H9 (cell line): Measurements from ENCODE around the gene CCIN. TPM values are rescaled to one million over a fixed set of nuclear protein-coding genes. Genes with fewer than 3 reads are reported as not detected.

Experiments
- DNase-seq: peaks from one replicate; pipeline ENCODE4 v3.0.0-alpha.2; 2017
- H2AFZ ChIP-seq: one replicate; pipeline ENCODE4 v1.6.1; 2013; ENCODE audit warnings: mild to moderate bottlenecking, low read length, control low read depth, moderate library complexity
- H2AK5ac ChIP-seq: 2 replicates; pipeline ENCODE4 v1.6.1; 2013; ENCODE audit warnings: low read length, control low read depth, mixed read lengths; ENCODE audit not compliant: insufficient read length
- H2BK120ac ChIP-seq: one replicate; pipeline ENCODE4 v1.6.1; 2013; ENCODE audit warnings: low read depth, mild to moderate bottlenecking, low read length, control low read depth, inconsistent platforms; ENCODE audit not compliant: poor library complexity, severe bottlenecking
- H2BK12ac ChIP-seq: 2 replicates; pipeline ENCODE4 v1.6.1; 2013; ENCODE audit warnings: low read length, control low read depth, mixed read lengths, low read depth; ENCODE audit not compliant: insufficient read length
- H2BK15ac ChIP-seq: 2 replicates; pipeline ENCODE4 v1.6.1; 2013; ENCODE audit warnings: low read depth, low read length, control low read depth
- H2BK20ac ChIP-seq: one replicate; pipeline ENCODE4 v1.6.1; 2013; ENCODE audit warnings: low read depth, mild to moderate bottlenecking, low read length, control low read depth, inconsistent platforms; ENCODE audit not compliant: poor library complexity, severe bottlenecking
- H2BK5ac ChIP-seq: 2 replicates; pipeline ENCODE4 v1.6.1; 2013; ENCODE audit warnings: low read length, control low read depth, mixed read lengths; ENCODE audit not compliant: insufficient read length
- H3K14ac ChIP-seq: 2 replicates; pipeline ENCODE4 v1.6.1; 2013; ENCODE audit warnings: low read length, control low read depth; ENCODE audit not compliant: insufficient read depth
- H3K18ac ChIP-seq: 2 replicates; pipeline ENCODE4 v1.6.1; 2013; ENCODE audit warnings: low read depth, mild to moderate bottlenecking, mixed read lengths, low read length, control low read depth; ENCODE audit not compliant: insufficient read length
- H3K23ac ChIP-seq: 2 replicates; pipeline ENCODE4 v1.6.1; 2013; ENCODE audit warnings: low read length, control low read depth, mixed read lengths, low read depth; ENCODE audit not compliant: insufficient read length
- H3K23me2 ChIP-seq: 2 replicates; pipeline ENCODE4 v1.6.1; 2013; ENCODE audit warnings: low read depth, mild to moderate bottlenecking, mixed read lengths, low read length, control low read depth; ENCODE audit not compliant: insufficient read length, poor library complexity, severe bottlenecking
- H3K27ac ChIP-seq: 2 replicates; pipeline ENCODE4 v1.5.1; 2013; ENCODE audit warnings: low read length, control low read depth, mixed read lengths, low read depth; ENCODE audit not compliant: insufficient read length
- H3K27me3 ChIP-seq: 2 replicates; pipeline ENCODE4 v1.6.1; 2013; ENCODE audit warnings: low read length, control low read depth, inconsistent platforms; ENCODE audit not compliant: insufficient read depth
- H3K4ac ChIP-seq: 2 replicates; pipeline ENCODE4 v1.6.1; 2013; ENCODE audit warnings: low read depth, mild to moderate bottlenecking, control low read depth, inconsistent platforms, low read length, moderate library complexity
- H3K4me1 ChIP-seq: 2 replicates; pipeline ENCODE4 v1.6.1; 2013; ENCODE audit warnings: low read length, control low read depth, inconsistent platforms; ENCODE audit not compliant: insufficient read depth
- H3K4me2 ChIP-seq: 2 replicates; pipeline ENCODE4 v1.6.1; 2013; ENCODE audit warnings: low read length, control low read depth, mixed read lengths; ENCODE audit not compliant: insufficient read length, insufficient read depth
- H3K56ac ChIP-seq: 2 replicates; pipeline ENCODE4 v1.6.1; 2013; ENCODE audit warnings: low read depth, mild to moderate bottlenecking, mixed read lengths, low read length, control low read depth; ENCODE audit not compliant: insufficient read length
- H3K79me1 ChIP-seq: 2 replicates; pipeline ENCODE4 v1.6.1; 2013; ENCODE audit warnings: low read depth, mild to moderate bottlenecking, moderate library complexity, low read length, control low read depth, inconsistent platforms; ENCODE audit not compliant: insufficient read depth, poor library complexity, severe bottlenecking
- H3K79me2 ChIP-seq: 2 replicates; pipeline ENCODE4 v1.6.1; 2013; ENCODE audit warnings: low read length, control low read depth, inconsistent platforms; ENCODE audit not compliant: insufficient read depth
- H3K9ac ChIP-seq: 2 replicates; pipeline ENCODE4 v1.6.1; 2013; ENCODE audit warnings: low read length, control low read depth, mixed read lengths; ENCODE audit not compliant: insufficient read length; ENCODE audit errors: extremely low read depth
- H3K9me3 ChIP-seq: one replicate; pipeline ENCODE4 v1.6.1; 2013; ENCODE audit warnings: low read depth, low read length, inconsistent platforms; ENCODE audit not compliant: control insufficient read depth
- H3T11ph ChIP-seq: one replicate; pipeline ENCODE4 v1.6.1; 2013; ENCODE audit warnings: mild to moderate bottlenecking, low read length, control low read depth, inconsistent platforms
- H4K20me1 ChIP-seq: one replicate; pipeline ENCODE4 v1.6.1; 2013; ENCODE audit not compliant: control insufficient read depth, insufficient read length, insufficient read depth
- H4K5ac ChIP-seq: 2 replicates; pipeline ENCODE4 v1.6.1; 2013; ENCODE audit warnings: low read depth, mild to moderate bottlenecking, mixed read lengths, low read length, control low read depth; ENCODE audit not compliant: insufficient read length
- H4K8ac ChIP-seq: replicated peaks from 2 replicates; pipeline ENCODE4 v1.6.1; 2013; ENCODE audit warnings: low read length, control low read depth, mixed read lengths, low read depth; ENCODE audit not compliant: insufficient read length
- H4K91ac ChIP-seq: 2 replicates; pipeline ENCODE4 v1.6.1; 2013; ENCODE audit warnings: low read depth, mild to moderate bottlenecking, moderate library complexity, mixed read lengths, low read length, control low read depth; ENCODE audit not compliant: insufficient read length
- H3K27ac Mint-ChIP-seq, 3 experiments: 2 replicates in 2 of 3; 3 replicates in 1 of 3; pipeline ENCODE4 v1.8.0; 2020 to 2021; ENCODE audit warnings: mixed read lengths in 3 of 3, mild to moderate bottlenecking in 1 of 3, moderate library complexity in 1 of 3
- H3K27me3 Mint-ChIP-seq: 2 replicates; pipeline ENCODE4 v1.8.0; 2021; ENCODE audit warnings: low read depth, mild to moderate bottlenecking, moderate library complexity, mixed read lengths
- H3K36me3 Mint-ChIP-seq, 3 experiments: 2 replicates in 2 of 3; 3 replicates in 1 of 3; pipeline ENCODE4 v1.8.0; 2020 to 2021; ENCODE audit warnings: low read depth in 3 of 3, mixed read lengths in 3 of 3; ENCODE audit not compliant: insufficient read depth in 1 of 3
- H3K4me1 Mint-ChIP-seq, 2 experiments: 2 replicates each; pipeline ENCODE4 v1.8.0; 2020; ENCODE audit warnings: mixed read lengths in 2 of 2
- H3K4me3 Mint-ChIP-seq, 2 experiments: 2 replicates in 1 of 2; 3 replicates in 1 of 2; pipeline ENCODE4 v1.8.0; 2020 to 2021; ENCODE audit warnings: mild to moderate bottlenecking in 2 of 2, mixed read lengths in 2 of 2, moderate library complexity in 1 of 2
- H3K9me3 Mint-ChIP-seq, 2 experiments: 2 replicates in 1 of 2; 3 replicates in 1 of 2; pipeline ENCODE4 v1.8.0; 2020; ENCODE audit warnings: mild to moderate bottlenecking in 2 of 2, mixed read lengths in 2 of 2, moderate library complexity in 1 of 2
- WGBS: extraction: QIAGEN DNeasy Blood & Tissue Kit; methylation state at CpG from one replicate; pipeline ENCODE4 v1.1.7; 2013; ENCODE audit warnings: missing lambda C conversion rate, low lambda C conversion rate, mixed read lengths; ENCODE audit not compliant: insufficient read length; ENCODE audit errors: extremely low coverage; 5-methylcytosine and 5-hydroxymethylcytosine counted together
- total RNA-seq: library from RNA; stranded (reverse); gene quantifications from 2 replicates; pipeline ENCODE4 v1.2.1, GENCODE V29; 2021
- TF ChIP-seq, protein P1 (sequence below): fragments of 200-600 bp; sonication (generic); conservative IDR thresholded peaks from 3 replicates; pipeline ENCODE4 v1.8.0; 2021; ENCODE audit warnings: antibody characterized with exemption, mild to moderate bottlenecking

CCIN gene
- total RNA-seq, 1 experiment from 2014 or later, result not detected

DNA sequence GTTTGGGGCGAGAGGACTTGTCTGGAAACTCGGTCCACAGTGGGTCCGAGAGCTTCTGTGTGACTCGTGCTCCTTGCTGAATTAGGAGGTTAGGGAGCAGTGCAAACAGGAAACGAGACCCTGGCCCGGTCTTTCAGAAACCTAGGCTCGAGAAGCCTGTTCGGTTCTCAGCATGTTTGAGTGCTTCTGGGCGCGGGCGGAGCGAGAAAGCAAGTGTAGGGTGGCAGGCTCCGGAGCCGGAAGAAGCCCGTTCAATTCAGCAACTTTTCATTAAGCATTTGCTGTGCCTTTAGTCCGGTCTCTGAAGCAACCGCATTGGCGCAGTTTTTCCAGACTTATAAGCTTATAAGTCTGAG is 22.1 kb downstream of the CCIN start:
- H4K91ac ChIP-seq, result no peak overlapping the region
- H3K27me3 Mint-ChIP-seq, result peaks cover 10% of the 10 kb centered on the region
- peak overlapping the region; percentile 91 for H3K9ac ChIP-seq
- H2BK20ac ChIP-seq, result no peak overlapping the region
- H3K9me3 ChIP-seq, result no peaks in the 10 kb centered on the region
- H3K79me1 ChIP-seq, result peaks cover 10% of the 10 kb centered on the region
- H4K8ac ChIP-seq, result no peak overlapping the region
- H3K27ac Mint-ChIP-seq, result peak overlapping the region; percentile 74 to 96 (median 91); a peak in 5 of 7 replicates
- peaks cover 10% of the 10 kb centered on the region for H3K23me2 ChIP-seq
- H3K23ac ChIP-seq, result no peak overlapping the region
- H2BK120ac ChIP-seq, result no peak overlapping the region
- no peak overlapping the region for H2AFZ ChIP-seq
- H3K4me2 ChIP-seq, result peak overlapping the region; percentile 95
- H3K27me3 ChIP-seq, result no peaks in the 10 kb centered on the region
- TF ChIP-seq, protein P1, sequence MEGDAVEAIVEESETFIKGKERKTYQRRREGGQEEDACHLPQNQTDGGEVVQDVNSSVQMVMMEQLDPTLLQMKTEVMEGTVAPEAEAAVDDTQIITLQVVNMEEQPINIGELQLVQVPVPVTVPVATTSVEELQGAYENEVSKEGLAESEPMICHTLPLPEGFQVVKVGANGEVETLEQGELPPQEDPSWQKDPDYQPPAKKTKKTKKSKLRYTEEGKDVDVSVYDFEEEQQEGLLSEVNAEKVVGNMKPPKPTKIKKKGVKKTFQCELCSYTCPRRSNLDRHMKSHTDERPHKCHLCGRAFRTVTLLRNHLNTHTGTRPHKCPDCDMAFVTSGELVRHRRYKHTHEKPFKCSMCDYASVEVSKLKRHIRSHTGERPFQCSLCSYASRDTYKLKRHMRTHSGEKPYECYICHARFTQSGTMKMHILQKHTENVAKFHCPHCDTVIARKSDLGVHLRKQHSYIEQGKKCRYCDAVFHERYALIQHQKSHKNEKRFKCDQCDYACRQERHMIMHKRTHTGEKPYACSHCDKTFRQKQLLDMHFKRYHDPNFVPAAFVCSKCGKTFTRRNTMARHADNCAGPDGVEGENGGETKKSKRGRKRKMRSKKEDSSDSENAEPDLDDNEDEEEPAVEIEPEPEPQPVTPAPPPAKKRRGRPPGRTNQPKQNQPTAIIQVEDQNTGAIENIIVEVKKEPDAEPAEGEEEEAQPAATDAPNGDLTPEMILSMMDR, result no peak
- no peak overlapping the region for H2AK5ac ChIP-seq
- no peak overlapping the region for H3T11ph ChIP-seq
- peaks cover 23 to 26% of the 10 kb centered on the region in 2 experiments for H3K4me1 Mint-ChIP-seq
- no CpG with 5 or more reads among the region's 18 CpGs for WGBS
- H2BK12ac ChIP-seq, result no peak overlapping the region
- no peak overlapping the region for H4K5ac ChIP-seq
- peaks cover 6% of the 10 kb centered on the region; the same call in 1 of the 2 replicates for H3K4me1 ChIP-seq
- peak overlapping the region; percentile 63 for H3K18ac ChIP-seq
- no peak overlapping the region for H2BK15ac ChIP-seq
- DNase-seq, result no peak
- no peaks in the 10 kb centered on the region for H4K20me1 ChIP-seq
- peaks cover 6 to 12% (median 11%) of the 10 kb centered on the region in 3 experiments; a peak in 6 of 7 replicates for H3K36me3 Mint-ChIP-seq
- peak overlapping the region; percentile 74 for H3K14ac ChIP-seq
- peaks cover 37% of the 10 kb centered on the region for H3K79me2 ChIP-seq
- H3K56ac ChIP-seq, result no peak overlapping the region
- no peak overlapping the region for H3K4ac ChIP-seq
- peak overlapping the region; percentile 94 to 96 for H3K4me3 Mint-ChIP-seq
- H3K9me3 Mint-ChIP-seq, result no peaks in the 10 kb centered on the region
- no peak overlapping the region for H3K27ac ChIP-seq
- no peak overlapping the region for H2BK5ac ChIP-seq
